CD4-positive, alpha-beta T cell treated with Interleukin-4 for 1 hour (primary cell): Measurements from ENCODE around the gene MAGEA12.
A peak's percentile ranks its signal among the peaks of the same experiment; 100 is the strongest.
"Not testable (repeated sequence)": the region's sequence is repeated elsewhere in the genome, so short reads cannot be mapped to it uniquely, and the experiment has no call there.

Source experiments
- DNase-seq, 2 donors: peaks; one replicate each; pipeline ENCODE4 v3.0.0-alpha.2; 2020 to 2022

The MAGEA12 gene

GRCh38 chrX:152733261-152733975 is at the start of gene MAGEA12, which contains the start of gene CSAG1:
Gene MAGEA12, plus strand, starts transcription at chrX:152733757. Its CDS starts 2,405 bp downstream, at chrX:152736162.
Gene CSAG1, minus strand, starts transcription at chrX:152733721. Its CDS starts 1,261 bp downstream, at chrX:152732460.
- DNase-seq = no peak

- not testable (repeated sequence) for DNase-seq
These were observed 35.3 kb upstream of the MAGEA12 start, which contains the start of gene MAGEA3 for GRCh38 chrX:152697952-152698931. Gene MAGEA3, plus strand, starts transcription at chrX:152698794. Its CDS starts 2,039 bp downstream, at chrX:152700833.

GRCh38 chrX:152700390-152700789 is 33.2 kb upstream of the MAGEA12 start:
- DNase-seq = peak in 1 of 2 donors; percentile 8

- not testable (repeated sequence) for DNase-seq
These were observed 27.1 kb upstream of the MAGEA12 start for GRCh38 chrX:152706500-152706899.

- not testable (repeated sequence) for DNase-seq
These were observed 24.4 kb upstream of the MAGEA12 start, which contains the start of gene CSAG2 for GRCh38 chrX:152709173-152709572. Gene CSAG2, minus strand, starts transcription at chrX:152709273. Its CDS starts 161 bp downstream, at chrX:152709112.

- DNase-seq = not testable (repeated sequence)
These were observed 20.4 kb upstream of the MAGEA12 start for GRCh38 chrX:152713195-152713594.

GRCh38 chrX:152713815-152714787 is 19.5 kb upstream of the MAGEA12 start, which contains the start of gene MAGEA2B:
Gene MAGEA2B, plus strand, starts transcription at chrX:152714628. Its CDS starts 2,479 bp downstream, at chrX:152717107.
- not testable (repeated sequence) for DNase-seq

GRCh38 chrX:152725409-152725808 is 8.1 kb upstream of the MAGEA12 start:
- no peak for DNase-seq

GRCh38 chrX:152734143-152734858 is 744 bp downstream of the MAGEA12 start:
- not testable (repeated sequence) for DNase-seq

GRCh38 chrX:152735101-152735500 is 1.5 kb downstream of the MAGEA12 start:
- DNase-seq = no peak

GRCh38 chrX:152735860-152736511 is 2.4 kb downstream of the MAGEA12 start:
- no peak for DNase-seq

GRCh38 chrX:152736528-152736927 is 3.0 kb downstream of the MAGEA12 start:
- not testable (repeated sequence) for DNase-seq

GRCh38 chrX:152738560-152738959 is 5.0 kb downstream of the MAGEA12 start:
- DNase-seq = no peak

GRCh38 chrX:152753686-152754650 is 20.4 kb downstream of the MAGEA12 start, which contains the start of gene MAGEA2:
Gene MAGEA2, minus strand, starts transcription at chrX:152753842. Its CDS starts 2,479 bp downstream, at chrX:152751363.
- not testable (repeated sequence) for DNase-seq

GRCh38 chrX:152754871-152755270 is 21.3 kb downstream of the MAGEA12 start:
- not testable (repeated sequence) for DNase-seq

- not testable (repeated sequence) for DNase-seq
These were observed 25.4 kb downstream of the MAGEA12 start, which contains the start of gene CSAG3 for GRCh38 chrX:152758918-152759317. Gene CSAG3, plus strand, starts transcription at chrX:152759218.

GRCh38 chrX:152759544-152759943 is 26.0 kb downstream of the MAGEA12 start:
- not testable (repeated sequence) for DNase-seq

- not testable (repeated sequence) for DNase-seq
These were observed 28.0 kb downstream of the MAGEA12 start for GRCh38 chrX:152761582-152761981.

- DNase-seq = not testable (repeated sequence)
These were observed 33.0 kb downstream of the MAGEA12 start for GRCh38 chrX:152766562-152766961.
